ENCODE measurements around the gene KDM1A. TPM values are rescaled to one million over a fixed set of nuclear protein-coding genes. Genes with fewer than 3 reads are reported as not detected.

KDM1A gene
- total and polyA plus RNA-seq, 10 donors: 18.4 to 47.2 (median 37.9) TPM

DNA sequence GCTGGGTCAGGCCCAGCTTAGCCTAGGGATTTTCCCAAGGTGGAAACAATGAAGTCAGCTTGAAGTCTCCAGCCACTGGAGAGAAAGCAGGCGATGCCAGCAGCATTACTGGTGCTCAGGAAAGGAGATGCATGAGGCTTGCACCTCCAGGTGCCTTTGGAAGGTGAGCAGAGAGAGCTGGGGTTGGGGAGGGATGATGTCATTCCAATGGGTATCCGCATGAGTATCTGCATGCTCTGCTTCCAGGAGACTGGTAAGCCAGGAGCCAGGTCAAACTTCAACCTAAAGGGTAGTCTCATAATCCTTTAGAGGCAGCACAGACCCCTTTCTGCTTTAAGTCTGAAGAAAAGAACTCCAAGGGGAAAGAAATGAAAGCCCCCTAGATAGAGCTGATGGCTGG is 68.8 kb downstream of the KDM1A start:
- no peaks in the 10 kb centered on the region for H3K27me3 ChIP-seq (replicated peaks in 1 of 7)
- H3K36me3 ChIP-seq: peaks cover 4 to 100% (median 75%) of the 10 kb centered on the region in 6 donors
- TF ChIP-seq POLR2AphosphoS5 (IDR thresholded peaks at IDR 0.05): no peak
- no peaks in the 10 kb centered on the region for H3K9me3 ChIP-seq
- H3K27ac ChIP-seq: no peak overlapping the region
- 84 to 100% (median 94%) methylated on average over 2 of the region's 2 CpGs for WGBS, 5 donors
- no peak overlapping the region for H3K4me3 ChIP-seq
- no peak for DNase-seq
- H3K4me1 ChIP-seq: peaks cover 0 to 10% (median 0%) of the 10 kb centered on the region in 6 donors
- intact Hi-C loops (cut with DNase I; ENCODE audit: low total_unique reads): loop anchor here (10.0 kb wide), 1 partner anchor 113 kb away; the partner anchor contains the start of gene LACTBL1

DNA sequence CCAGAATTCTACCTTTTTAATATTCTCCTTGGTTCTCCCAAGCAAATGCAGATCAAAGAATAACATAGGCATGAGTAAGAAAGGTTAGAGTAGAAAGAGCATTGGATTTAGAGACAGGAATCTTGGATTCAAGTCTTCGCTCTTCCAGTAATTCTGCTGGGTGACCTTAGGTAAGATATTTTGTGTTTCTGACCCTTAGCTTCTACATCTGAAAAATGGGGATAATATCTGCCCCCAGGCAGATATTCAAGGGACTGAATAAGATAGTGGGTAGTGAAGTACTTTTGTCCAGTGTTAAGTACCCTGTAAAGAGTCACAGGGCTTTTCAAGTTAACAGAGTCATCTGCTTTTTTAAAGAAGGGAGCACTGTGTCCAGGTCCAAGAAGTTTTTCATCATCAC is 70.8 kb downstream of the KDM1A start:
- H3K36me3 ChIP-seq: peaks cover 4 to 95% (median 71%) of the 10 kb centered on the region in 6 donors
- WGBS, 5 donors: 93 to 100% (median 100%) methylated on average over 1 of the region's 1 CpG
- TF ChIP-seq, protein P1, sequence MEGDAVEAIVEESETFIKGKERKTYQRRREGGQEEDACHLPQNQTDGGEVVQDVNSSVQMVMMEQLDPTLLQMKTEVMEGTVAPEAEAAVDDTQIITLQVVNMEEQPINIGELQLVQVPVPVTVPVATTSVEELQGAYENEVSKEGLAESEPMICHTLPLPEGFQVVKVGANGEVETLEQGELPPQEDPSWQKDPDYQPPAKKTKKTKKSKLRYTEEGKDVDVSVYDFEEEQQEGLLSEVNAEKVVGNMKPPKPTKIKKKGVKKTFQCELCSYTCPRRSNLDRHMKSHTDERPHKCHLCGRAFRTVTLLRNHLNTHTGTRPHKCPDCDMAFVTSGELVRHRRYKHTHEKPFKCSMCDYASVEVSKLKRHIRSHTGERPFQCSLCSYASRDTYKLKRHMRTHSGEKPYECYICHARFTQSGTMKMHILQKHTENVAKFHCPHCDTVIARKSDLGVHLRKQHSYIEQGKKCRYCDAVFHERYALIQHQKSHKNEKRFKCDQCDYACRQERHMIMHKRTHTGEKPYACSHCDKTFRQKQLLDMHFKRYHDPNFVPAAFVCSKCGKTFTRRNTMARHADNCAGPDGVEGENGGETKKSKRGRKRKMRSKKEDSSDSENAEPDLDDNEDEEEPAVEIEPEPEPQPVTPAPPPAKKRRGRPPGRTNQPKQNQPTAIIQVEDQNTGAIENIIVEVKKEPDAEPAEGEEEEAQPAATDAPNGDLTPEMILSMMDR (IDR thresholded peaks at IDR 0.05 in 8 of 11, conservative IDR thresholded peaks at IDR 0.05 in 3 of 11): no peak
- TF ChIP-seq POLR2AphosphoS5 (IDR thresholded peaks at IDR 0.05) (no peak), POLR2A (IDR thresholded peaks at IDR 0.05) (no peak)
- H3K4me3 ChIP-seq: no peak overlapping the region
- H3K27me3 ChIP-seq (replicated peaks in 1 of 7): no peaks in the 10 kb centered on the region
- no peaks in the 10 kb centered on the region for H3K4me1 ChIP-seq
- no peak overlapping the region for H3K27ac ChIP-seq
- DNase-seq: no peak
- intact Hi-C loops (cut with DNase I; ENCODE audit: low total_unique reads): no loop called here
- H3K9me3 ChIP-seq: no peaks in the 10 kb centered on the region

DNA sequence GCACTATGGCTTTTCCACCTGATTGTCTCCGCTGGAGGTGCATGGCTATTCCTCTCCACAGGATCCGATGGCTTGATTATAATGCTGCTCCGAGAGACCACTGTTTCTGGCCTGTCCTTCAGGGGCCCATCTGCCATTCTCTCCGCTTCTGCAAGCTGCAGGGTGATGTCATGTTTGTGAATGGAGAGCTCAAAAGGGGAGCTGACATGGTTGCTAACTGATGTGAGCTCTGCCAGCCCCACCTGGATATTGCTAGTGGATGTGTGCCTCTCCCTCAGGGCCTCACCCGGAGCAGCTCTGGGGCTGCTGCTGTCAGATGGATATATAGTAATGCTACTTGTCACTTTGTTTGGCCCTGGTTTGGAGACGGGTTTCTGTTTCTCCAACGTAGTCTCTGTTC is 72.3 kb downstream of the KDM1A start:
- TF ChIP-seq POLR2AphosphoS5 (IDR thresholded peaks at IDR 0.05): no peak
- TF ChIP-seq POLR2A (IDR thresholded peaks at IDR 0.05): no peak
- TF ChIP-seq, protein P1 (IDR thresholded peaks at IDR 0.05 in 8 of 11, conservative IDR thresholded peaks at IDR 0.05 in 3 of 11): no peak
- H3K27me3 ChIP-seq (replicated peaks in 1 of 7): no peaks in the 10 kb centered on the region
- H3K4me1 ChIP-seq: no peaks in the 10 kb centered on the region
- H3K27ac ChIP-seq: no peak overlapping the region
- H3K36me3 ChIP-seq: peaks cover 4 to 80% (median 60%) of the 10 kb centered on the region in 6 donors
- H3K9me3 ChIP-seq: no peaks in the 10 kb centered on the region
- no peak overlapping the region for H3K4me3 ChIP-seq
- intact Hi-C loops (cut with DNase I; ENCODE audit: low total_unique reads): no loop called here
- 90 to 97% (median 94%) methylated on average over 7 of the region's 7 CpGs for WGBS, 5 donors
- DNase-seq: no peak

DNA sequence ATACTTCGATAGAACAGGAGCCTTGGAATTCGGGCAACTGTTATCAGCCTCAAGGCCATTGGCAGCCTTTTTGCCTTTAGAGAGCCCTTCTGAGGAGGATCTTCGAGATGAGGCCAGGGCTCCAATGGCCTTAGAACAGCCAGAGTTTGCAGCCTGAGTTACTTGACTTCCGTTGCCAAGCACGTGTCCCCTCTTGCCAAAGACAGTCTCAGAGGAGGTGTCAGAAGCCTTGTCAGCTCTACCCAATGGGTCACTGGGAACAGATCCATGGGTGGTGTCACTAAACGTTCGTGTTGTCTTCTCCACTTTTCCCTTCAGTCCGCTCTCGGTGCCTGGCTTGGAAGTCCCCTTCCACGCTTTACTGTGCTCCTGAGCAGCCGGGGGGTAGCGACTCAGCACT is 73.2 kb downstream of the KDM1A start:
- intact Hi-C loops (cut with DNase I; ENCODE audit: low total_unique reads): no loop called here
- Histone ChIP-seq H3K4me3 (no peak overlapping the region), H3K27ac (no peak overlapping the region), H3K27me3 (replicated peaks in 1 of 7) (no peaks in the 10 kb centered on the region), H3K4me1 (no peaks in the 10 kb centered on the region), H3K36me3 (peaks cover 4 to 74% (median 51%) of the 10 kb centered on the region in 6 donors), H3K9me3 (no peaks in the 10 kb centered on the region)
- WGBS, 5 donors: 83 to 87% (median 85%) methylated on average over 12 of the region's 12 CpGs
- TF ChIP-seq POLR2AphosphoS5 (IDR thresholded peaks at IDR 0.05) (no peak), POLR2A (IDR thresholded peaks at IDR 0.05) (no peak)
- TF ChIP-seq, protein P1 (IDR thresholded peaks at IDR 0.05 in 8 of 11, conservative IDR thresholded peaks at IDR 0.05 in 3 of 11): no peak
- no peak for DNase-seq

DNA sequence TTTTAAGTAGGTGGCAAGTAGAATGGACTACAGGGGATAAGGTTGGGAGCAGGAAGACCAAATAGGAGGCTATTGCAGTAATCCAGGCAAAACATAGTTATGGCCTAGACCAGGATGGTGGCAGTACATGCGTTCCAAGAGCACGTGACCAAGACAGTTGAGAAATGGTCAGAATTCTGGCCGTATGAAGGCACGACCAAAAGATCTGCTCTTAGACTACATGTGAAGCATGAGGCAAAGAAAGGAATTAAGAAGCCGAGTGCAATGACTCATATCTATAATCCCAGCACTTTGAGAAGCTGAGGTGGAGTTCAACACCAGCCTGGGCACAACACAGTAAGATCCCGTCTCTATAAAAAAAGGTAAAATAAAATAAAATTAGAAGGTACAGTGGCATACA is 78.0 kb downstream of the KDM1A start:
- peaks cover 3 to 30% (median 21%) of the 10 kb centered on the region in 6 donors for H3K36me3 ChIP-seq
- H3K27me3 ChIP-seq (replicated peaks in 1 of 7): no peaks in the 10 kb centered on the region
- H3K4me3 ChIP-seq: no peak overlapping the region
- no peaks in the 10 kb centered on the region for H3K9me3 ChIP-seq
- no peak for DNase-seq
- intact Hi-C loops (cut with DNase I; ENCODE audit: low total_unique reads): no loop called here
- peaks cover 31 to 46% (median 41%) of the 10 kb centered on the region in 6 donors for H3K4me1 ChIP-seq
- WGBS, 5 donors: 78 to 97% (median 91%) methylated on average over 6 of the region's 6 CpGs
- no peak overlapping the region for H3K27ac ChIP-seq
- TF ChIP-seq, protein P1 (IDR thresholded peaks at IDR 0.05 in 8 of 11, conservative IDR thresholded peaks at IDR 0.05 in 3 of 11): no peak
- TF ChIP-seq POLR2A (IDR thresholded peaks at IDR 0.05) (no peak), POLR2AphosphoS5 (IDR thresholded peaks at IDR 0.05) (no peak)
